Natural killer cell treated with Interleukin-12 subunit alpha and Interleukin-12 subunit beta and Interleukin-15 and Interleukin-18, amount 100 ng/mL, for 72 hours (primary cell): ENCODE data around the gene CTIF. TPM values are rescaled to one million over a fixed set of nuclear protein-coding genes. Genes with fewer than 3 reads are reported as not detected.

Source experiments
- ATAC-seq, 2 donors: fragments of 150-1000 bp; cut with Tn5 transposase in 1 of 2; sonication (Bioruptor Pico), chemical (Tn5 transposase) in 1 of 2; 2 replicates each; pipeline ENCODE4 v1.10.0; 2021
- DNase-seq: peaks from one replicate; pipeline ENCODE4 v3.0.0; 2022; ENCODE audit warnings: low spot score
- H3K27ac Mint-ChIP-seq, 2 donors: 1 replicate in 1 of 2; 2 replicates in 1 of 2; pipeline ENCODE4 v1.8.0; 2022; ENCODE audit warnings: mixed read lengths in 2 of 2, mild to moderate bottlenecking in 1 of 2, moderate library complexity in 1 of 2
- H3K27me3 Mint-ChIP-seq, 2 donors: 1 replicate in 1 of 2; 2 replicates in 1 of 2; pipeline ENCODE4 v1.8.0; 2022; ENCODE audit warnings: mixed read lengths in 2 of 2
- H3K36me3 Mint-ChIP-seq: one replicate; pipeline ENCODE4 v1.8.0; 2022; ENCODE audit warnings: mixed read lengths
- H3K4me1 Mint-ChIP-seq, 2 donors: 1 replicate in 1 of 2; 2 replicates in 1 of 2; pipeline ENCODE4 v1.8.0; 2022; ENCODE audit warnings: low read depth in 2 of 2, mixed read lengths in 2 of 2, mild to moderate bottlenecking in 1 of 2
- H3K4me3 Mint-ChIP-seq: one replicate; pipeline ENCODE4 v1.8.0; 2022; ENCODE audit warnings: mixed read lengths
- H3K9me3 Mint-ChIP-seq: 2 replicates; pipeline ENCODE4 v1.8.0; 2022; ENCODE audit warnings: mixed read lengths
- total RNA-seq, 2 donors: library from RNA; stranded (reverse); gene quantifications; one replicate each; pipeline ENCODE4 v1.2.3, GENCODE V29; 2022

CTIF gene
- total RNA-seq, 2 donors from 2014 or later, result 8.4 to 13.0 TPM

DNA sequence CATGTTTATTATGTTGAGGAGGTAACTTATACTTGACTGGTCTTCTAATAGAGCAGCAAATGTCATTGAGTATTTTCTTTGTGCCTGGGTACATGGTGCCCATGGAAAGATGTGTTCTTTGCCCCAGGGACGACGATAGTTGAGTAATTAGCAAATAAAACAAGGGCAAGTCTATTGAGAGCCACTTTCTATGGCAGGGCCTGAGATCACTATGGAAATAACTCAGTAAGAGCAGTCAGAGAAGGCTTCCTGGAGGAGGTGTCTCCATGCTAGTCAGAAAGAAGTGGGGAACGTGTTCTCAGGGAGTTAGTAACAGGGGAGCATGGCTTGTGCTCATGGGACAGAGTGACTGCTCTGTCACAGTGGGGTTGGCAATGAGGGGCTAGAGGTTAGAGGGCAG, 28.6 kb downstream of the CTIF start:
- Mint-ChIP-seq H3K36me3 (no peaks in the 10 kb centered on the region), H3K4me1 (peaks cover 4 to 12% of the 10 kb centered on the region in 2 donors)

DNA sequence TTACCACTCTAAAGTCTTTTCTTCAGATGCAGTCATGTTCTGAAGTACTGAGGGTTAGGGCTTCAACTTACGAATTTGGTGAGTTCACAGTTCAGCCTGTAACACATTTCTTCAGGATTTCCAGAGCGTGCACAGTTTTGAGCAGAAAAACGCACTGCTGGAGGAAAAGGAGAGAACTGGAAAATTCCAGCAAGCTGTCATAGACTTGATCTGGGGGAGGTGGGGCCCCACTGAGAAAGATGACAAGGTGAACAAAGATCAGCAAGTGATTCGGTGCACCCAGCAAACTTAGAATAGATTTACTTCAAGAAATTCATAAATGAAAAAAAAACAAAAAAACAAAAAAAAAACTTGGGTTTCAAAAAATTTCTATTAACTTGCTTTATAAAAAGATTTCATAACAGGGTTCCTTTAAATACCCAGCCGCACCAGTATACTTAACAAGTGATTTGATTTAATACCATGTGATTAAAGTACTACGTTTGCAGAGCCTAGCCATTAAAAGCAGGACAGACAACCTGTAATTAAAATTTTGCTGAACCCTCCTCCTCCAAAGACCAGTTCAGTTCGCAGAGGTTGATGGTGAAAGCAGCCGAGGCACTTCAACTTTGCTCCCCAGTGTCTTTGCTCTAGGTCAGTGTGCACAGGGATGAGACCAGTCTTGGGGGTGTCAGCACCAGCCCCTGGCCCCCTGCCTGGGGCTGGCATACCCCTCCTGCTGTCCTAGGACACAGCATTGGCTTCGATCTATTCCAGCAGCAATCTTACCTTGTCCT, 30.5 kb downstream of the CTIF start:
- Mint-ChIP-seq H3K27ac (no peak overlapping the region), H3K4me1 (peaks cover 4 to 7% of the 10 kb centered on the region in 2 donors), H3K36me3 (no peaks in the 10 kb centered on the region), H3K9me3 (no peaks in the 10 kb centered on the region), H3K4me3 (no peak overlapping the region), H3K27me3 (no peaks in the 10 kb centered on the region)
- DNase-seq, result no peak
- ATAC-seq, result no peak

More for the DNA sequence above, 28.6 kb downstream of the CTIF start:
- ATAC-seq, result no peak
- Mint-ChIP-seq H3K27ac (no peak overlapping the region), H3K27me3 (no peaks in the 10 kb centered on the region), H3K9me3 (no peaks in the 10 kb centered on the region), H3K4me3 (no peak overlapping the region)
- no peak for DNase-seq

- Mint-ChIP-seq H3K36me3 (no peaks in the 10 kb centered on the region), H3K4me1 (peaks cover 4 to 6% of the 10 kb centered on the region in 2 donors), H3K27me3 (no peaks in the 10 kb centered on the region), H3K4me3 (no peak overlapping the region), H3K27ac (no peak overlapping the region), H3K9me3 (no peaks in the 10 kb centered on the region)
- ATAC-seq, result no peak
- DNase-seq, result no peak
Observed at GRCh38 chr18:48569915-48570264, 31.1 kb downstream of the CTIF start.

DNA sequence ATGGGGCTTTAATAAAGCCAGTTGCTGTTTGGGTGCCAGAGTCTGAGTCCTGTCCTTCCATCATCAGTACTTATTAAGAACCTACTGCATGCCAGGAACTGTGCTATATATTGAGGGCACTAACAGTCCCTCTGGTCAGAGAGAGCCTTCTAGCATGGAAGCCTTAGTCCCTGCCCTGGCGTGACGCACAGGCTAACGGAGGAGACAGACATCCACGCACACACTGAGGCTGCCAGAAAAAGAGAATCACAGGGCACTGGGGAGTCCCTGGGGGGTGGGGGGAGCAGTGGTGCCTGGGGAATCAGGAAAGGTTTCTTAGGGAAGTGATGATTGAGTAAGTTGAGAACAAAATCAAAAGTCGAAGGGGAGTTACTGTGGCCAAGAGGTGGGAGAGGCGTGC, 31.5 kb downstream of the CTIF start:
- DNase-seq (no peak), ATAC-seq (no peak)
- Mint-ChIP-seq H3K27me3 (no peaks in the 10 kb centered on the region), H3K36me3 (no peaks in the 10 kb centered on the region), H3K4me1 (peaks cover 2 to 4% of the 10 kb centered on the region in 2 donors), H3K9me3 (no peaks in the 10 kb centered on the region), H3K27ac (no peak overlapping the region), H3K4me3 (no peak overlapping the region)

DNA sequence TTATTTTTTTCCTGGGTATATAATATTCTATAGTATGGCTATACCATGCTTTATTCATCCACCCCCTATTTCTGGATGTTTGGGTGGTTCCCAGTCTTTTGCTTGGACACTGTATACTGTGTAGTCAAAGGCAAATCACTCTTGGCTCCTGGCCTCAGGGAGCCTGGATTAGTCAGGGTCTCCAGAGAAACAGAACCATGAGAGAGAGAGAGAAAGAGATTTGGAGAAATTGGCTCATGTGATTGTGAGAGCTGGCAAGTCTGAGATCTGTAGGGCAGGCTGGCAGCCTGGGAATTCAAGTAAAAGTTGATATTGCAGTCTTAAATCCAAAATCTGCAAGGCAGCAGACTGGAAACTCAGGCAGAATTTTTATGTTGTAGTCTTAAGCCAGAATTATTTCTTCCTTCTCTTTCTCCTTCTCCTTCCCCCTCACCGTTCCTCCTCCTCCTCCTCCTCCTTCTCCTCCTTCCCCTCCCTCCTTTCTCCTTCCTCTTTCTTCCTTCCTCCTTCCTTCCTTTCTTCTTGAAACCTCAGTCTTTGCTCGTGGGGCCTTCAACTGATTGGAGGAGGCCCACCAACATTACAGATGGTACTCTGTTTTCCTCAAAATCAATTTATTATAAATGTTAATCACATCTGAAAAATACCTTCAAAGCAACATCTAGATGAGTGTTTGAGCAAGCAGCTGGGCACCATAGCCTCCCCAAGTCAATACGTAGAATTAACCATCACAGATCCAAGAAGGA, 33.0 kb downstream of the CTIF start:
- Mint-ChIP-seq H3K4me1 (peaks cover 0 to 2% of the 10 kb centered on the region in 2 donors), H3K36me3 (no peaks in the 10 kb centered on the region), H3K9me3 (no peaks in the 10 kb centered on the region), H3K27ac (no peak overlapping the region), H3K27me3 (no peaks in the 10 kb centered on the region), H3K4me3 (no peak overlapping the region)
- ATAC-seq (no peak), DNase-seq (no peak)

- no peak for ATAC-seq
Observed at GRCh38 chr18:48572402-48573126, 33.7 kb downstream of the CTIF start.

GRCh38 chr18:48573632-48574283, 34.9 kb downstream of the CTIF start:
- Mint-ChIP-seq H3K27ac (no peak overlapping the region), H3K4me3 (no peak overlapping the region), H3K27me3 (no peaks in the 10 kb centered on the region), H3K4me1 (peaks cover 0 to 10% of the 10 kb centered on the region in 2 donors), H3K9me3 (peaks cover 7% of the 10 kb centered on the region), H3K36me3 (peaks cover 11% of the 10 kb centered on the region)
- ATAC-seq (peak in 1 of 2 donors; percentile 25), DNase-seq (no peak)

More at GRCh38 chr18:48572402-48573126, 33.7 kb downstream of the CTIF start:
- H3K27me3 Mint-ChIP-seq, result no peaks in the 10 kb centered on the region
- peaks cover 2% of the 10 kb centered on the region for H3K36me3 Mint-ChIP-seq
- H3K4me3 Mint-ChIP-seq, result no peak overlapping the region
- no peak for DNase-seq
- H3K9me3 Mint-ChIP-seq, result no peaks in the 10 kb centered on the region
- no peak overlapping the region for H3K27ac Mint-ChIP-seq
- peaks cover 0 to 2% of the 10 kb centered on the region in 2 donors for H3K4me1 Mint-ChIP-seq

DNA sequence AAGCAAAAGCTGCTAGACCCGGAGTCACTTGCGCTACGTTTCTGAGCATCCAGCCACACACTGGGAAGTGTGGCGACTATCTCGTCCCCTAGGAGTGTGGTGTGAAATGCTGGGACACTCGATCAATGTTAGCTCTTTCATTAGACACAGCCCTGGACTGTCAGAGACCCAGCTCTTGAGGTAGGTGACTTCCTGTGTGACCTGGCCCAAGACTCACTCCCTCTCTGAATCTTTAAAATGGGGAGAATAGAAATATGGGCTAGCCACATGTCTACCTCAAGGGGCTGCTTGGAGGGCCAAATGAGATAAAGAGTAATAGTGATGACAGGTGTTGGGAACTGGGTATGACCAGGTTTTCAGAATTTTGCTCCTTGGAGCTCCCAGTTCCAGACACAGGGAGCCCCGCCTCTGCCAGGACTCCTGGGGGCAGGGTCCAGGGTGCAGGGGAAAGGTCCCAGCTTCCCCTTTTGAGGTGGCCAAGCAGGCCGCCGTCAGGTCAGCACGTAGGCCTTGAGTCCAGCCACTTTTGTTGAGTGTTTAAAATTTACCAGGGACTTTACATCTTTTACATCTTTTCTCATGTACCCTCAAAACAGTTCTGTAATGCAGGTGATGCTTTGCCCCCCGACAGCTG, 36.0 kb downstream of the CTIF start:
- H3K4me3 Mint-ChIP-seq, result no peak overlapping the region
- no peaks in the 10 kb centered on the region for H3K27me3 Mint-ChIP-seq
- H3K36me3 Mint-ChIP-seq, result peaks cover 11% of the 10 kb centered on the region
- H3K9me3 Mint-ChIP-seq, result peaks cover 9% of the 10 kb centered on the region
- peaks cover 0 to 12% of the 10 kb centered on the region in 2 donors for H3K4me1 Mint-ChIP-seq
- no peak for ATAC-seq
- no peak overlapping the region for H3K27ac Mint-ChIP-seq
- DNase-seq, result no peak

DNA sequence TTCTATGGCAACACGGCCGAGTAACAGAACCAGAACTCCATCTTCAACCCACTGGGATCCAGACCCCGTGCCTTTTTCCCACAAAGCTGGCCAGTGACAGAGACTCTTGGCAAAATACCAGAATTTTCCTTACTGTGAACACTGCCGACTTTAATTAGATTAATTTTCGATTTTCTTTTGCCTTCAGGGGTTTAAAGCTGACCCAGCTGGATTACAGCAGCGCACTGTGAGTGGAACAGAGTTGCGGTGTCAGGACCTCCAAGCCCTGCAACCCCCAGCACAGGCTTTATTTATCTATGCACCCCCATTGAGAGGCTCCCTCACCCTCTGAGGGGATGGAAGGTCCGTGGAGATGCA, 36.4 kb downstream of the CTIF start:
- ATAC-seq (no peak), DNase-seq (no peak)
- H3K4me1 Mint-ChIP-seq, result peaks cover 0 to 12% of the 10 kb centered on the region in 2 donors
- peaks cover 11% of the 10 kb centered on the region for H3K36me3 Mint-ChIP-seq
- peaks cover 9% of the 10 kb centered on the region for H3K9me3 Mint-ChIP-seq
- H3K4me3 Mint-ChIP-seq, result no peak overlapping the region
- H3K27me3 Mint-ChIP-seq, result no peaks in the 10 kb centered on the region
- no peak overlapping the region for H3K27ac Mint-ChIP-seq

DNA sequence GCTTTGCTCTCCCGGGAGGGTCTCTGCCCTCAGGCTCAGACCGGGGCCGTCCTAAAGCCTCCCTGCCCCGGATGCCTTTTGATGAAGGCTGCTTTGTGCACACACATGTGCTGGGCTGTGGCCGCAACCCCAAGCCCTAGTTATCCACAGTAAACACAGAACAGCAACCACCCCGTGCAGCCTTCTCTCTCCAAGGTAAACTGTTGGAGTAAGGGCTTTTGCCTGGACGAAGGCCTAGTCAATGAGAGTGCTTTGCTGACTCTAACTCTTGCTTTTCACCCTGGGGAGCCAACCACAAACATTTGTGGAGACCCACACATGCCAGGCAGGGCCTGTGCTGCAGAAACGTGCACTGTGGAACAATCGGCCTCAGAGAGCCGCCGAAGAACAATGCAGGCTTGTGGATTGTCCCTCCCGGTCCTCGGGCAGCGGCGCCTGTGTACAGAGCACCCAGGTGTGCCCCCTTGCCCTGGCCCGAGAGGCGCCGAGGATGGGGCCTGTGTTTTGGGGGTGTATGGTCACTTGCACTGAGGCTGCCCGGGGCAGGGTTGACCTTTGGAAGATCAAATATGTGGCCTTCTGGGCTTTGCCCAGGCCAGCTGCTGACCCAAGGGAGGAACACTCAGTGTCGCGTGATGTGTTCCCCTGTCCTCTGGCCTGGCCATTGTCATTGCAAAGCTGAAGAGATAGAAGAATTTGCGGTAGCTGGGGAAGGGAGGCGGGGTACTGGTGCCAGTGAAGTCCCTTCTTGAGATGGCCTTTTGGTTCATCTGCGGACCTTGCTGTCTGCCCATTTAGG, 37.0 kb downstream of the CTIF start:
- H3K27ac Mint-ChIP-seq, result no peak overlapping the region
- DNase-seq, result no peak
- ATAC-seq, result no peak
- no peak overlapping the region for H3K4me3 Mint-ChIP-seq
- H3K4me1 Mint-ChIP-seq, result peaks cover 0 to 12% of the 10 kb centered on the region in 2 donors
- H3K9me3 Mint-ChIP-seq, result peaks cover 9% of the 10 kb centered on the region
- H3K27me3 Mint-ChIP-seq, result no peaks in the 10 kb centered on the region
- peaks cover 11% of the 10 kb centered on the region for H3K36me3 Mint-ChIP-seq

GRCh38 chr18:48576457-48576771, 37.6 kb downstream of the CTIF start:
- Mint-ChIP-seq H3K27me3 (no peaks in the 10 kb centered on the region), H3K9me3 (peaks cover 9% of the 10 kb centered on the region), H3K4me1 (peaks cover 0 to 12% of the 10 kb centered on the region in 2 donors), H3K36me3 (peaks cover 11% of the 10 kb centered on the region), H3K4me3 (no peak overlapping the region), H3K27ac (no peak overlapping the region)
- no peak for DNase-seq
- no peak for ATAC-seq

DNA sequence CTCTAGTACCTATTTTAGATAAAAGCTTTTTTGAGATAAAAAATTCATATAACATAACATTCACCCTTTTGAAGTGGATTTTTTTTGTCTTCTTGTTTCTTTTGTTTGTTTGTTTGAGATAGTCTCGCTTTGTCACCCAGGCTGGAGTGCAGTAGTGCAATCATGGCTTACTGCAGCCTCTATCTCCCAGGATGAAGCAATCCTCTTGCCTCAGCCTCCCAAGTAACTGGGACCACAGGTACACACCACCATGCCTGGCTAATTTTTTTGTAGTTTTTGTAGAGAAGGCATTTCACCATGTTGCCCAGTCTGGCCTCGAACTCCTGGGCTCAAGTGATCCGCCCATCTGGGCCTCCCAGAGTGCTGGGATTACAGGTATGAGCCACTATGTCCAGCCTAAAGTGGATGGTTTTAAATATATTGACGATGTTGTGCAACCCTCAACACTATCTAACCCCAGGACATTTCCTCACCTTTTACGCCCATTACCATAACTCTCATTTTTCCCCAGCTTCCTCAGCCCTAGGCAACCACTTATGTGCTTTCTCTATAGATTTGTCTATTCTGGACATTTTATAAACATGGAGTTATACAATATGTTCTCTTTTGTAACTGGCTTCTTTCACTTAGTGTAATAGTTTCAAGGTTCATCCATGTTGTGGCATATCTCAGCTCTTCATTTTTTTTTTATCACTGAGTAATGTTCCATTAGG, 38.8 kb downstream of the CTIF start:
- no peak overlapping the region for H3K27ac Mint-ChIP-seq
- H3K9me3 Mint-ChIP-seq, result peaks cover 9% of the 10 kb centered on the region
- no peak overlapping the region for H3K4me3 Mint-ChIP-seq
- no peak for ATAC-seq
- peaks cover 11% of the 10 kb centered on the region for H3K36me3 Mint-ChIP-seq
- H3K4me1 Mint-ChIP-seq, result peaks cover 0 to 12% of the 10 kb centered on the region in 2 donors
- DNase-seq, result no peak
- no peaks in the 10 kb centered on the region for H3K27me3 Mint-ChIP-seq
